HepG2 (cell line): ENCODE results near the gene ABCA2.
"Not testable (repeated sequence)": the region's sequence is repeated elsewhere in the genome, so short reads cannot be mapped to it uniquely, and the experiment has no call there.

Experiments used
- ASH2L ChIP-seq: fragments of 300-600, 200-600 bp; sonication (generic); IDR thresholded peaks from 2 replicates; pipeline ENCODE4 v1.7.0; 2017; ENCODE audit warnings: low read depth, mild to moderate bottlenecking, moderate library complexity, mixed read lengths, low read length; ENCODE audit not compliant: insufficient read length
- BCL3 ChIP-seq: sonication (generic); formaldehyde crosslinking; IDR thresholded peaks from 2 replicates; pipeline ENCODE4 v1.5.1; 2020; ENCODE audit warnings: mild to moderate bottlenecking, missing genetic modification reagents, moderate library complexity
- CEBPG ChIP-seq: IDR thresholded peaks from 2 replicates; pipeline ENCODE4 v1.6.1; 2016
- KDM2A ChIP-seq: sonication (generic); formaldehyde crosslinking; IDR thresholded peaks from 2 replicates; pipeline ENCODE4 v1.4.0; 2020; ENCODE audit warnings: low read depth, missing genetic modification reagents, borderline replicate concordance
- SSRP1 ChIP-seq: IDR thresholded peaks from 2 replicates; pipeline ENCODE4 v1.6.1; 2016; ENCODE audit warnings: control low read depth
- ZNF44 ChIP-seq: sonication (generic); formaldehyde crosslinking; IDR thresholded peaks from 2 replicates; pipeline ENCODE4 v1.5.1; 2020; ENCODE audit warnings: mild to moderate bottlenecking, missing genetic modification reagents

DNA sequence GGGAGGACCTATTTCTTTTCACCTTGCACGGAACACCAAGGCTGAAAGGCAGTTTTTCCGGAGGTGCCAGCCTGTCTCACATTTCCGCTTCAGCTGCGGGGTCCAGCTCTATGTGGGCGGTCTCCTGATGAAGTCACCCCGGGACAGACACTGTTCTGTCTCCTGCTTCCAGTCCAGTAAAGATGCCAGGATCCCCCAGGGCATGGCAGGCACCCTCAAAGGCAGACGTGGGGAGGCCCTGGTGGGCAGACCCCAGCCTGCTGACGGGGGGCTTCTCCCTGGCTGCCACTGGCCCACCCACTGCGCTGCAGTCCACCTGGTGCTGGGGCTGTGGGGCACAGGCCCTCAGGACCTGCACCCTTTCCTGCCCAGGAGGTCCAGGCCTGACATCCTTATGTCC, 34.8 kb upstream of the ABCA2 start:
- not testable (repeated sequence) for TF ChIP-seq KDM2A (CRISPR knock-in tag); SSRP1; ZNF44 (CRISPR knock-in tag); BCL3 (CRISPR knock-in tag); ASH2L; CEBPG (CRISPR knock-in tag)
